Measurements from ENCODE around the gene PLPPR3.

PLPPR3 gene

DNA sequence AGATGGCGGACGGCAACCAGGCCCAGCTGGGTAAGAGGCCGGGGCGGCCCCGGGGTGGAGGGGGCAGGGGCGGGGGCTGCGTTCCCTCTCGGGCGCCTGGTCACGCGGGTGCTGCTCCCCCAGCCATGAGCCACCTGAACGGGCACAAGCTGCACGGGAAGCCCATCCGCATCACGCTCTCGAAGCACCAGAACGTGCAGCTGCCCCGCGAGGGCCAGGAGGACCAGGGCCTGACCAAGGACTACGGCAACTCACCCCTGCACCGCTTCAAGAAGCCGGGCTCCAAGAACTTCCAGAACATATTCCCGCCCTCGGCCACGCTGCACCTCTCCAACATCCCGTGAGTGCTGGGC lies 13.4 kb downstream of the PLPPR3 start:
- ATAC-seq (no peak), DNase-seq (no peak)

DNA sequence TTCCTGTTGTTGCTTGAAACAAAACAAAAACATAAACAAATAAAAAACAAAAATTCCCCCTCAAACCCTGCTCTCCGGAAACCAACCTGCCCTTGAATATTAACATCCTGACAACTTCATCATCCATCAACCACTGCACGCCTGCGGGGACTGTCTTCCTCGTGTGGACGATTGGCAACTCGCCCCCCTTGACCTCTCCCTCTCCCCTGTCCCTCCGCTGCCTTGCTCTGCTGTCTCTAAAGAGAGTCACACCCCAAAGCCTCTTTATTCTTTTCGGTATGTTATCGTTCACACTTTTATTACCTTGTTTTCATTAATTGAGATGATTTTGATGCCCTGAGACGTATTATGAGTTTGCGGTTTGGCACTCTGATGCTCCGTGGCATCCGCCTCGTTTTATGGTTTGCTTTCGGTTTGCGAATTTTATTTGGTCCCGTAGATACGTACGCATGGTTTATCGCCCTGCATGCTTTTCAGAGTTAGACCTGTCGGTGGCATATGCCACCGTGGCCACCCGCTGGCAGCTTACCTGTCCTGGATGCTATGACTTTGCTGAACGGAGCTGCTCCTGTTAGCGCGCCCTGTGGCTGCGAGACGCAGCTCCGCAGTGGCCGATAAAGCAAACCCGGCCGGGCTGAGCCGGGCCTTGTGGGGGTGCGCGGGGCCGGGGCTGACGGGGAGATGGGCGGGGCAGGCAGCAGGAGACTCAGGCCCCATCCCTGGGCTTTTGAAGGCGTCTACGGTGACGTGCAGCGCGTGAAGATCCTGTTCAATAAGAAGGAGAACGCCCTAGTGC lies 13.9 kb downstream of the PLPPR3 start:
- no peak for ATAC-seq
- DNase-seq, result no peak

DNA sequence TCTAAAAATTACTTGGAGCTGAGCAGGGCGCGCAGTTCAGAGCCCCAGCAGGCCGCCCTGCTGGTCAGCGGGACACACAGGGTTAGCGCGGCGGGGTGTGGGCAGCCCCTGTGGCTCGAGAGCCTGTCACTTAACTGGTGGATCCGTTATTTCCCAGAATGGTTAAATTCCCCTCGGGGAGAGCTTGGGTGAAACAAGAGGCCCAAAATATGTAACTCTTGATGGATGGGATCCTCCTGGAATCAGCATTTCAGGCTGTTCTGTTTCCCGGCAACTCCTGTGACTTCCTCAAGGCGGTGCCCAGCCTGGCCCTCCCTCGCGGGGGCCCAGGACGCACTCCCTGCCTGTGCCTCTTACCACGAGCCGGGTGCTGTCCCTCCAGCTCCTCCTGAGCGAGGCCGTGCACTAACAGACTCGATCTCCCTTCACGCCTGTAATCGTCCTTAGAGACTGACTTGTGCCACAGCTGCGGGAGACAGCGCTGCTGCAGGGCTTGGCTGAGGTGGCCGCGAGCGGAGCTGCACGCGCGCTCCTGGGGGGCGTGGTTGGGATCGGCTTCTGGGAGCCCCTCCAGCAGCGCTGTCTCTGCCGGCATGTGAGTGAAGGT lies 14.8 kb downstream of the PLPPR3 start:
- no peak for DNase-seq
- ATAC-seq, result no peak

DNA sequence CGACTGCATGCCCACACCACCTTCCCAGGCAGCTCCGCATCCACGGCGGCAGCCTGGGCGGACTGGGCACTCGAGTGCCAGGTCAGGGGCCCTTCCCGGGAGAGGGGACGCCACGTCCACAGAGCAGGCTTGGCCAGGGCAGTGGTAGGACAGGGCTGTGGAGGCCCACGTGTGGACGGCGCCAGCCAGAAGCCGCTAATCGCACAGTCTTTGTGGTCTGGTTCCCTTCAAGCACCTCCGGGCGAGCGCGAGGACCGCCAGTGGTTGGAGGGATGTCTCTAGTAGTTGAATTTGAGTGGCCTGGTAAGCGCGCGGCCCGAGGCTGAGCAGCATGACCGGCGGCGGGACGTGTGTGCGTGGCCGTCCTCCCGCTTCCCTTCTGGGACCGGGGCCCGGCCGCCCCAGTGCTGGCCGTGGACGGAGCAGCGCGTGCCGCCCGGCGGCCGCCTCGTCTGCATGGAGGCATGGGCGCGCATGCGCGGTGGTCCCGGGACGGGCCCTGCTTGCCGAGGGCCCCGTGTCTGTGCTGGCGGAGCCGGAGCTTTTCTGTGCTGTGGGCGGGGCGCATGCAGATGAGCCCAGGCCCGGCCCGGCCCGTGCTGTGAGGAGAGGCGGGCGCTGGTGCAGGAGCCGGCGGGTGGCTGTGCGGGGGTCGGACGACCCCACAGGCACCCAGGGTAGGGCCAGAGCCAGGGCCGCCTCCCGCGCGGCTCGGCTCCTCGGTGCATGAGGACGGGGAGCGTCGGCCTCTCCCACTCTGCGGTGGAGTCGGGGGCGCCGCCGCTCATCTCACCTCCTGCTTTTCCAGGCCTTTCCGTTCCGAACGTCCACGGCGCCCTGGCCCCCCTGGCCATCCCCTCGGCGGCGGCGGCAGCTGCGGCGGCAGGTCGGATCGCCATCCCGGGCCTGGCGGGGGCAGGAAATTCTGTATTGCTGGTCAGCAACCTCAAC lies 15.9 kb downstream of the PLPPR3 start:
- no peak for ATAC-seq
- DNase-seq, result no peak

DNA sequence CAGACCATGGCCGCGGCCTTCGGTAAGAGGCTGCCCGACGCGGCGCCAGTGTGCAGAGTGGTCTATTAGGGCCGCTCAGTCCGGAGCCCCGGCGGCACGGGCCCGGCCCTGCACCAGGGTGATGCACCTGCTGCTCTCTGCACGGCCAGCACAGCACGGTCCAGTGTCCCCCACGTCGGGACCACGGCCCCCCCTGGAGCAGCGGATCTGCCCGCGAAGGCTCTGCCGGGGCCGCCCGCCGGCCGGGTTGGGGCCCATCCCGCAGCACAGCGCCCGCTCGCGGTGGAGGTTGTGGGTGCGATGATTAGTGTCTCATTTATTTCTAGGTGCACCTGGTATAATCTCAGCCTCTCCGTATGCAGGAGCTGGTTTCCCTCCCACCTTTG lies 16.6 kb downstream of the PLPPR3 start:
- ATAC-seq, result no peak
- DNase-seq, result no peak

DNA sequence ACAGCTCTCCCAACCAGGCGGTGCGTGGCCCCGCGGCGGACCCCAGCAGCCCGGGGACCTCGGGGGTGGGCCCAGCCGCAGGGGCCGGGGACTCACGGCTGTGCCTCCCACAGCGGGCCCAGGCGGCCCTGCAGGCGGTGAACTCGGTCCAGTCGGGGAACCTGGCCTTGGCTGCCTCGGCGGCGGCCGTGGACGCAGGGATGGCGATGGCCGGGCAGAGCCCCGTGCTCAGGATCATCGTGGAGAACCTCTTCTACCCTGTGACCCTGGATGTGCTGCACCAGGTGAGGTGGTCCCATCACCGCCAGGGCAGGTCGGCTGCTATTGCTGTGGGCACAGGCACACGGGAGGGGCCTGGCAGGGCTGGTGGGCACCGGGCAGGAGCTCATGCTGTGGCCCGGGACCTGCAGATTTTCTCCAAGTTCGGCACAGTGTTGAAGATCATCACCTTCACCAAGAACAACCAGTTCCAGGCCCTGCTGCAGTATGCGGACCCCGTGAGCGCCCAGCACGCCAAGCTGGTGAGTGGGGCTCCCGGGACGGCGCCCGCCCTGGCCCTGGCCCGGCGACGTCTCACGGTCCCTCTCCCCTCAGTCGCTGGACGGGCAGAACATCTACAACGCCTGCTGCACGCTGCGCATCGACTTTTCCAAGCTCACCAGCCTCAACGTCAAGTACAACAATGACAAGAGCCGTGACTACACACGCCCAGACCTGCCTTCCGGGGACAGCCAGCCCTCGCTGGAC lies 17.2 kb downstream of the PLPPR3 start:
- ATAC-seq (no peak), DNase-seq (no peak)

DNA sequence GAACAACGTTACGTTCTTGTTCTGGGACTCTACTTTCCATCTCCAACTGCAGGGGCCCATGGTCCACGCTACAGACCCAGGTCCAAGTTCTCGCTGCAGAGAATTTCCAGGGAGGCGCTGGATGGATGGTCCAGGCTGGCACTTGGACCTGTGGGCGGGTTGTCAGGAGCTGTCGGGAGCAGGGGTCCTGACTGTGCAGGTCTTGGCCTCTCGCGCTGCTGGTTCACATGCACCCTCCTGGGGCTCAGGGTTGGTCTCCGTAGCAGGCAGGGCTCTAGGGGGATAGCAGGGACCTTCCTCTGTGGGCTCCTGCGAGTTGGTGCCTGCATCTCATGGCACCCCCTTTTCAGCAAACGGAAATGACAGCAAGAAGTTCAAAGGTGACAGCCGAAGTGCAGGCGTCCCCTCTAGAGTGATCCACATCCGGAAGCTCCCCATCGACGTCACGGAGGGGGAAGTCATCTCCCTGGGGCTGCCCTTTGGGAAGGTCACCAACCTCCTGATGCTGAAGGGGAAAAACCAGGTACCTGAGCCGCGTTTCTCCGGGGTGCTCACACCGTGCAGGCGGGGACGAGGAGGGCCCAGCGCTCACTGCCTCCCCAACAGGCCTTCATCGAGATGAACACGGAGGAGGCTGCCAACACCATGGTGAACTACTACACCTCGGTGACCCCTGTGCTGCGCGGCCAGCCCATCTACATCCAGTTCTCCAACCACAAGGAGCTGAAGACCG lies 17.9 kb downstream of the PLPPR3 start:
- no peak for ATAC-seq
- DNase-seq, result no peak

DNA sequence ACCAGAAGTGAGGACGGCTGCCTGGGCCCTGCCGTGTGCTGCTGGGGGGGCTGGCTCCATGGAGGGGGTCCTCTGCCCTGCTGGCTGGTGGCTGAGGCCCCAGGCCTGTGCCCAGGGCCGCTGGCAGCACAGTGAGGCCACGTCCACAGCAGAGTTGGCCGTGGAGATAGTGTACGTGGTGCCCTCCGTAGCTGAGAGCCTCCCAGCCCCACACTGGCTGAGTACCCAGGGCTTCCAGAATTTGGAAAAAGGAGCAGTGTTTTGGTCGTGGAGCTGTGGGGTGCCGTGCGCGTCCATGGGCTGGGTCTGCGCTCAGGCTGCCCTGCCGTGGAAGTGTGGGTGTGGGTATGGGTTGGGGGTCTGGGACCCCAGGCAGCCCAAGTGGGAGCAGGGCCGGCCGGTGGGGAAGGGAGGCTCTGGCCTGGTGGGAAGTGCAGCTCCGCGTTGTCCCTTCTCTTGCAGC lies 18.6 kb downstream of the PLPPR3 start:
- no peak for ATAC-seq
- no peak for DNase-seq

DNA sequence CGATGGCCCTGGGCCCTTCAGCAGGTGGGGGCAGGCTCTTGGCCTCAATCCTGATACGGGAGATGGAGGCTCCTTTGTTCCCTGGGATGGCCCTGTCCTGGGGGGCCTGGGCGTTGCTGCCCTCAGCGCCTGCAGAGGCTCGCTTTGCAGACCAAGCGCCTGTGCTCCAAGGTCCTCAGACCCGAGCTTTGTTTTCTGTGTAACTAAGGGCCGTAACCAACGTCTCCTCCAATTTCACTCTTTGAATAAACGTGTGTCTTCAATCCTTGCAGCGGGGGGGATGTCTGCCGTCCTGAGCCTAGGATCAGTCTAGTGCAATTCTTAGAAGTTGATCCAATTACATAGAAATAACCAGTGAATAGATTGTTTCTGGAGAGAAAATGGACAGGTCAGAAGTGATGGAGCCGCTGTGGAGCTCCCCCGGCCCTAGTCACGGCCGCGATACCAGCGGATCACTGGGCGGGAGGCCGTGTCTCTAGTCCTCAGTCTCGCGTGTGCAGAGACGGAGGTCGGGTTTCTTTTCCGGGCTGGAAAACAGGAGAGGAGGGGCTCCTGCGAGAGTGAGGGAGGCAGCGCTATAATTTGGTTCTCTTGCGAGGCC lies 19.2 kb downstream of the PLPPR3 start:
- no peak for DNase-seq
- ATAC-seq, result no peak

DNA sequence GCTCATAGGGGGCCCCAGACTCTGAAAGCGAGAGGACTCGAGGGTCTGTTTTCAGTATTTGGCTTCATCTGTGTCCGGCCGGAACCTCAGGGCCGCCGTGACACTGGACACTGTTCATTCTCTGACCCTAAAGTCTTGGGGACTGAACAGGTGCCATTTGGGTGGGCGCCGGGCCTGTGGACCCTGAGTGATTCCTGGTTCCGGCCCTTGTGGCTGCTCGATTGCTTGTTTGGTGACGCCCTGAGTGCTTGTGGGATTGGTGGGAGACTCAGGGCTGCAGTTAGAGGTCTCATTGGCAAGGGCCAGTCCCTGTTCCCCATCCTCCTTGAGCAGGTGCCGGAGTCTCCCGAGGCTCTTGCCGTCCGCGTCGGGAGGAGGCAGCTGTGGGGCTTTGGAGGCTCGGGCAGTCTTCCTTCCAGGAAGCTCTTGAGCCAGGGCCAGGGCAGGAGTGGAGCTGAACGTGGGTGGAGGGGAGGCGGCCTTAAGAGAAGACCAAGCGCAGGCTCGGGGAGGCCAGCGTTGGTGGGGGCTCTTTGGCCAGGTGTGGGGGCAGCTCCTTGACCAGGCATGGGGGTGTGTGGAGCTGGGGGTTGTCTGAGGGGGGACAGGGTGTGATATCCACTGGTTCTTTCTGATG lies 19.8 kb downstream of the PLPPR3 start:
- DNase-seq (no peak), ATAC-seq (no peak)

DNA sequence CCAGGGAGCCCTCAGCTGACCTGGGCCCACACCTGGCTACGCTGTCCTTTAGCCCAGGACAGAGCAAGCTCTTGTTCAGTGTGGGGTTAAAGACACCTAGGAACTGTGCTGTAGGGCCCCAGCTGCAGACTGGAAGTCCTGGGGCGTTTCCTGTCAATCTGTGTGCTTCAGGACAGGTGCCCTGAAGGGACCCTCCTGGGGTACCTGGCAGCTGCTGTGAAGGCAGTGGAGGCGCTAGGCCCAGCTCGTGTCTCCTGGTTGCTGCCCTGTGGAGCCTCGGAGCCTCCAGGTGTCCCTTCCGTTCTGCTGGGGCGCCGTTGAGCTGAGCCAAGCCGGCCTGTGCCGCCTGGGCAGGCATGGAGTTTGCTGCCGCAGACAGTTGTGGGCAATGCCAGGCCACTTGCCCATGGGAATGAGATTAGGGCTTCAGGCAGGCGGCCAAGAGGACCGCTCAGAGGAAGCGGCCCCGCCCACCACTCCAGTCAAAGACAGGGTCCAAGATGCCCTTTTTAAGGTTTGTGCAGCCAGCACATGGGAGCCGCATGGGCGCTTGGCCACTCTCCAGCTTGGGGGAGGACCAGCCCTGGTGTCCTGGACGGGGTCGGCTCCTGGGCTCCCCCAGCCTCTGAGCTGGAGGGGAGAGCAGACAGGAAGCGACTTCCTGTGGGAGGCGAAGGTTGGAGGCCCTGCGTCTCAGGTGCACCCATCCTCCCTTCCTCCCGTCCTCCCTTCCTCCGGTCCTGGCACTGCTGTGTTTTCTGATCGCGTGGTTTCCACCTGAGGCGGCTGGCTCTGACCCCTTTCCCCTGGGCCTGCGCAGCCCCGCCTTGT lies 20.5 kb downstream of the PLPPR3 start:
- DNase-seq (no peak), ATAC-seq (no peak)

DNA sequence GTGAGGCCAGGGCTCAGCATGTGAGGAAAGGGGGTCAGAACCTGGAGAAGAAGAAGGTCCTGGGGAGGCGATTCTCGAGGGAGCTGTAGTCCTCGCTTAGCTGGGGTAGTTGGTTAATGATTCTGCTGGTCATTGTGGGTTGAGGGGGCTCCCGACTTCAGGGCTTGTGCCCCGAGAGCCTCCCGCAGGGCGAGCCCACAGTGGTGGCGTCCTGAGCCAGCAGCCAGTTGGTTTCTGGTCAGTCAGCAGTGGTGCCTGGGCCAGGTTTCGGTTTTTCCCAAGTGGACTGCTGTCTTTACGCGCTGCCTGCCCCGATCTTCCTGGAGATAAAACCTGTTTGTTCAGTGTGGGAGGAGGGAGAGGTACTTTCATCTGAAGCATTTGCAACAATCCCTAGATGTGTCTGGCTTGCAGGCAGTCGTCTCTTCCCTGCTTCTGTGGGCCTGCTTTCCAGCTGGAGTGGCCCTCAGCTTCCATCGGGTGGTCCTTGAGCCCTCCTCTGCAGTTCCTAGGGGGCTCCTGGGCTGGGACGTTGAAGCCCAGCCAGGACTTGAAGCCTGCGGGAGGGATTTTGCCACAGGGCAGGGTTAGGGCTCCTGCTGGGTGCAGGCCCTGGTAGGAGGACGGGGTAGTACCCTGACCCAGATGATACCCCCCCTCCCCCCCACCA lies 21.3 kb downstream of the PLPPR3 start:
- DNase-seq (no peak), ATAC-seq (no peak)

DNA sequence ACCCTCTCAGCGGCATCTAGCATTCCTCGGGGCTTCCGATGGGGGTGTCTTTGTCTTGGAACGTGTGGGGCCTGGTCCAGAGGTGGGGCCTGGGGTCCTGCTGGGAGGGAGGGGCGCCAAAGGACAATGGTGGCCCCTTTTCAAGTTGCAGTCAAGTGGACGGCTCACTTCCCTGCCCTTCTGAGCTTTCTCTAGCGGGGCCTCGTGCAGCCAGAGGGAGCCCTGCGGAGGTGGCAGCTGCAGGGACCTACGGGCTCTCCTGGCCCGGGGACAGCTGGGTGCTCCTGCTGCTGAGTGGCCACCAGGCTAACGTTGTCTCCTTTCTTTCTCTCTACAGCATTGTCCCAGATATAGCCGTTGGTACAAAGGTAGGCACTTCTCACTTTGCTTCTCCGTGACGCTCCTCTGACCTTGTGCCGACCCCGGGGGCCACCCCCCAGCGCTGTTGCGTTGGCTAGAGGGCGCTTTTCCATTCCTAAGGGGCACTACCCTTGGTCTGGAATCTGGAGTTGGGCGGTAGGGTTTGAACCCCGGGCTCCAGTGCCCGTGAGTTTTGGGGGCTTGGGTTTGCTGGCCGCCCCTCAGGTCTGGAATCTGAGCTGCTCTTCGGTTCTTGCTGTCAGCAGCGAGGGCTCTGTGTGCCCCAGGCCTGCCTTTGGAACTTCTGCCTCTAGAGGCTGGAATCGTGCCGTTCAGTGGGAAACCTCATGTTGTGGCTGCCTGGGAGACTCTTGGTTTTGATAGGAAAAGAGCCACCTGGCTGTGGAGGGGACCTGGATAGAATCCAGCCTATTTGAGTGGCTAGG lies 22.5 kb downstream of the PLPPR3 start:
- DNase-seq (no peak), ATAC-seq (no peak)

DNA sequence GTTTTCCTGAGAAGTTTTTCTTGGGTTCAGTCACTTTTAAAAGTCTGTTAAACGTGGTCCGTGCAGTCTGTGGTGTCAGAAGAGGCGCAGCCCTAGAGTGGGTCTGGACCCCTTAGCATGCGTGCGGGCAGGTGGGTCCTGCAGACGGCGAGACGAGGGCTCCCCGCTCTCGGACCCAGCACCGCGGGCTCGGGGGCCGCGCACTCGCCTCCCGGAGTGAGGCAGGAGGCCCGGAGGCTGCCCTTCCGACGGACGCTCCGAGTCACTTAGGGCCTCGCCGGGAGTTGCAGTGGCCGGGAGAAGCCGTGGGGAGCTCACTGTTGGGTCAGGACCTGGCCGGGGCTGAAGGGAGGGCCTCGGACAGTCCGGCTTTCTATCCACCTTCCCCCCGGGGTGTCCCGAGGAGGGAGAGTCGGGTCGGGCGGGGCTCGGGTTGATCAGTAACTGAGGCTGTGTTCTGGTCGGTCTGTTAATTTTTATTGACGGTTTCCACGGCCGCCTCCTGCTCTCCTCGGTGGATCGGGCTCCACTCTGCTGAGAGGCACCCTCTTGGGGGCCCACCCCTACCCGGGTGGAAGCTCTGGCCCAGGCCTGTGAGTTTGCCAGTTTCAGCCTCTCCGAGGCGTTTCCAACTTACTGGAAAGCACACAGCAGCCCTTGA lies 23.2 kb downstream of the PLPPR3 start:
- no peak for DNase-seq
- no peak for ATAC-seq

DNA sequence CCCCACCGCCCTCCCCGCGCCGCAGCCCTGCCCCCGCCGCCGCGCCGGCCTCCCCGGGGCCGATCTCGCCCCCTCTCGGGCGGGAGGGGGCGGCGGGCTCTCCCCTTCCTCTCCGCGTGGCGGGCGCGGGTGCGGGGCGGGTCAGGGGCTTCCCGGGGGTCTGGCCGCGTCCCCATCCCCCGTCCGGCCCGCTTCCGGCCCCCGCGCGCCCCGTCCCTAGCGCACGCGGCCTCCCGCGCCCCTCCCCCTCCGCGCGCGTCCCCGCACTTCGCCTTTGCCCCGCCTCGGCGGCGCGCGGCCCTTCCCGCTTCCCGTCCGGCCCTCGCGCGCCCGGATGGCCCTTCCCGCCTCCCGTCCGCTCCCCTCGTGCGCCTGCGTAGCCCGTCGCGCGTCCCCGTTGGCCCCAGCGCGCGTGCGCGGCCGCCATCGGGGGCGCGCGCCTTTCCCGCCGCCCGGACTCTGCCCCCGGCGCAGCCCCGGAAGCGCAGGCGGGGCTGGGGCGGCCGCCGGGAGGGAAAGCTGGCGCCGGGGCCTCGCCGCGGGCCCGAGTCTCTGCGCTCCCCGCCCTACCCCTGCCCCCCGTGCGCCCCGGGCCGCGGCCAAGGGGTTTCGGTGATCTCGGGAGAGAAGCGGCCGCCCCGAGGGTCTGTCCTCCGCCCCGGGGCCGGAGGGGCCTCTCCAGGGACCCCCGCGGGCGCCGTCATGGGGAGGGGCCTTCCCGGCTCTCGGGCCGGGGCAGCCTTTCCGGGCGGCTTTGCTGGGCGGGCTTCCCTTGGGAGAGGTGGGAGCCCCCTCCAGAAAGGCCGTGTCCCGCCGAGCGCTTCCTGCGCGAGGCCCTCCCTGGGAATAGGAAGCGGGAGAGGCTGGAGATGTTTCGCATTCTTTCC lies 24.0 kb downstream of the PLPPR3 start:
- DNase-seq (peak; percentile 95), ATAC-seq (peak; percentile 40)

DNA sequence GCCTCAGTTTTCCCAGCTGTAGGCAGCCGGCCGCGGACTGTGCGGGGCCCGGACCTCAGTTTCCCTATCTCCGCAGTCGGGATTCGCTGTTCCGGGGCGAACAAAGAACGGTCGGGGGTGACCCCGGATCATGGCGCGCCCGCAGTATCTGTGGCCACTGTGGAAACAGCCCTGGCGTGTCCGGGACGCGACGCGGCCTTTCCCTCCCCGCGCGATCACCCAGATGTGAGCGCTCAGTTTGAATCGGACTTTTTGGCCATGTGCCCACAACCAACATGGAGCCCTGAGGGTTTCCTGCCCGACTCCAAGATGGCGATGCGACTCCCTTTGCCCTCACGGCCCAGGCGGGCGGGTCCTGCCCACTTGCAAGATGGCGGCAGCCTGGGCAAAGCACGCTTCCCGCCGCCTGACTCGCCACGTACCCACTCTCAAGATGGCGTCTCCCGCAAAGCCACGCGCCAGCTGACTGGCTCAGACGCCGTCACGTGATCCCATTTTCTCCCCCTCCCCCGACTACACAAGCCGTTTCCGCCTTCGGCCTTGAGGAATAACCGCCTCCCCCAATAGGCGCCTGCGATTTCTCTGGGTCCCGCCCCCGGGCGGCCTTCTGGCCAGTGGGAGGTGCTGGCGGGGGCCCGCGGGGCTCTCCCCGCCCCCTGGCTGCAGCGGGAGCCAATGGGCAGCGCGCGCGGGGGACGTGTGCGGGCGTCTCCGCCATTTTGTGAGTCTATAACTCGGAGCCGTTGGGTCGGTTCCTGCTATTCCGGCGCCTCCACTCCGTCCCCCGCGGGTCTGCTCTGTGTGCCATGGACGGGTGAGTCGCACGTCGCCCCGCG lies 24.8 kb downstream of the PLPPR3 start, which contains the start of gene PTBP1:
Gene PTBP1 (plus strand): TSS at position 761 of the 836 bp plus-strand sequence. CDS start 46 bp downstream, at position 807.
- peak; percentile 86 for ATAC-seq
- peak; percentile 98 for DNase-seq

Data from stimulated activated naive CD8-positive, alpha-beta T cell treated with anti-CD3 and anti-CD28 coated beads, Interleukin-15, Interleukin-2, amounts not matched to agents 100 U/mL and 50 U/mL, for 24 hours (primary cell).